A549 treated with CpdA at 1 μM for 4 hours (cell line): Measurements from ENCODE around the gene PER1. TPM values are rescaled to one million over a fixed set of nuclear protein-coding genes. Genes with fewer than 3 reads are reported as not detected.

Source experiments
- total RNA-seq: library from RNA; stranded (reverse); fragments of 200-300 nt; extraction: Qiagen RNA extraction; gene quantifications from 5 replicates; pipeline ENCODE4 v1.2.3, GENCODE V29; 2022; ENCODE audit warnings: low read depth

Gene PER1
- 3.5 to 5.7 TPM (median 4.7 TPM) in 5 replicates for total RNA-seq

GRCh38 chr17:8152112-8152775, at the start of gene PER1:
Gene PER1, minus strand, starts transcription at chr17:8152404. Its CDS starts 1,698 bp downstream, at chr17:8150706.

GRCh38 chr17:8189711-8190477, 37.7 kb upstream of the PER1 start, which contains the start of gene BORCS6:
Gene BORCS6, minus strand, starts transcription at chr17:8190180. Its CDS starts 40 bp downstream, at chr17:8190140.

GRCh38 chr17:8176197-8176940, 24.2 kb upstream of the PER1 start, which contains the start of gene TMEM107:
Gene TMEM107, minus strand, starts transcription at chr17:8176380. Its CDS starts 94 bp downstream, at chr17:8176286.

GRCh38 chr17:8162233-8162996, 10.2 kb upstream of the PER1 start, which contains the start of gene VAMP2:
Gene VAMP2, minus strand, starts transcription at chr17:8162948. Its CDS starts 69 bp downstream, at chr17:8162879.

GRCh38 chr17:8123695-8124349, 28.4 kb downstream of the PER1 start, which contains the start of gene HES7:
Gene HES7, minus strand, starts transcription at chr17:8124106. Its CDS starts 22 bp downstream, at chr17:8124084.

GRCh38 chr17:8117980-8118768, 34.0 kb downstream of the PER1 start, which contains the start of gene ALOXE3:
Gene ALOXE3, minus strand, starts transcription at chr17:8118514. Its CDS starts 524 bp downstream, at chr17:8117990.

Other genes with a start within 250 kb of the PER1 start
- gene RNF227, start 236.1 kb downstream of the PER1 start, total RNA-seq = 1.1 to 2.5 TPM (median 1.4 TPM) in 5 replicates
- gene KCNAB3, start 222.5 kb downstream of the PER1 start, total RNA-seq = 1.8 to 3.0 TPM (median 2.5 TPM) in 5 replicates
- gene TRAPPC1, start 220.5 kb downstream of the PER1 start, total RNA-seq = 309 to 334 TPM (median 324 TPM) in 5 replicates
- gene CNTROB, start 220.2 kb downstream of the PER1 start, total RNA-seq = 36.8 to 45.9 TPM (median 39.2 TPM) in 5 replicates
- gene GUCY2D, start 149.8 kb downstream of the PER1 start, total RNA-seq = 0.08 TPM in 1 of 5 replicates, not detected in the others
- not detected in 5 replicates for gene ALOX15B, start 113.3 kb downstream of the PER1 start, total RNA-seq
- 0.68 to 1.8 TPM (median 1.0 TPM) in 5 replicates for gene ALOX12B, start 64.7 kb downstream of the PER1 start, total RNA-seq
- 6.0 to 7.7 TPM (median 6.4 TPM) in 5 replicates for gene ALOXE3, start 33.9 kb downstream of the PER1 start, total RNA-seq
- 0.70 to 2.5 TPM (median 1.1 TPM) in 5 replicates for gene HES7, start 28.3 kb downstream of the PER1 start, total RNA-seq
- 20.5 to 28.0 TPM (median 23.3 TPM) in 5 replicates for gene VAMP2, start 10.5 kb upstream of the PER1 start, total RNA-seq
- 16.3 to 20.2 TPM (median 19.7 TPM) in 5 replicates for gene TMEM107, start 24.0 kb upstream of the PER1 start, total RNA-seq
- gene BORCS6, start 37.8 kb upstream of the PER1 start, total RNA-seq = 5.2 to 8.6 TPM (median 8.4 TPM) in 5 replicates
- 153 to 173 TPM (median 159 TPM) in 5 replicates for gene AURKB, start 58.2 kb upstream of the PER1 start, total RNA-seq
- gene CTC1, start 95.7 kb upstream of the PER1 start, total RNA-seq = 10.3 to 16.9 TPM (median 14.2 TPM) in 5 replicates
- 48.7 to 57.2 TPM (median 51.2 TPM) in 5 replicates for gene PFAS, start 96.9 kb upstream of the PER1 start, total RNA-seq
- 38.7 to 51.3 TPM (median 47.7 TPM) in 5 replicates for gene RANGRF, start 136.3 kb upstream of the PER1 start, total RNA-seq
- gene SLC25A35, start 143.0 kb upstream of the PER1 start, total RNA-seq = 6.2 to 8.0 TPM (median 7.6 TPM) in 5 replicates
- gene ARHGEF15, start 157.8 kb upstream of the PER1 start, total RNA-seq = not detected in 5 replicates
- not detected in 5 replicates for gene ODF4, start 187.4 kb upstream of the PER1 start, total RNA-seq
- gene RPL26, start 230.8 kb upstream of the PER1 start, total RNA-seq = 3,667 to 4,580 TPM (median 3,694 TPM) in 5 replicates
- not detected in 5 replicates for gene RNF222, start 245.4 kb upstream of the PER1 start, total RNA-seq